NCI-H2171 treated with DMSO at 0.1 percent for 48 hours (cell line): Measurements from ENCODE around the gene TNFSF15.

ENCODE experiments used
- DNase-seq: peaks from one replicate; lab custom pipeline; 2025; lab: John Stamatoyannopoulos, UW

Gene TNFSF15

DNA sequence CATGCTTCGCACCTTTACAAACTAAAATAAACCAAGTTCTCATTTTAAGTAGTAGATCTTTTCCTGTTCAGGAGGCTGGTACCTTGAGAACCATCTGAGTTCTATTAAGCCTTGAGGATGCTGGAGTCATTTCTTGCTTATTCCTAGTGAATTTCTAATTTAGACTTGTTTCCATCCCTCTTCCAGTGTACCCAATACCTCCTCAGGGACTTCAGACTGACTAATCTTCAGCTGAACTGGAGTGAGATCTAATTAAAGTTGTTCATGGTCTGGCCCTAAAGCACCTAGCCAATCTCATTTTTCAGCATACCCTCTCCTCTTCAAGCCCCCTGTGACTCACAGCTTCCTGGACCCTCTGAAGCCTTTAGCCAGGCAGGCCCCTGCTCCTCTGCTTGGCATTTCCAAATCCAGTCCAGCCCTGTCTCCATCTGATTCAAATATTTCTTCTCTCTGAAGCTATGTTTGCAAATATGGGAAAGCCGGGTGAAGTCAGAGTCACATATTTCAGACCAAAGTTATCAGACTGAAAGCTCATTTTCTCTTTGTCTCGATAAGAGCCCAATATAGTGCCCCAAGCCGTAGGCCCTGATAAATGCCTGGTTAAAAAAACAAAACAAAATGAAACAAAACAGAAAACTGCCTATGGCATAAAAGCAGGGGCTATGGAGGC is 19.4 kb upstream of the TNFSF15 start:
- no peak for DNase-seq

DNA sequence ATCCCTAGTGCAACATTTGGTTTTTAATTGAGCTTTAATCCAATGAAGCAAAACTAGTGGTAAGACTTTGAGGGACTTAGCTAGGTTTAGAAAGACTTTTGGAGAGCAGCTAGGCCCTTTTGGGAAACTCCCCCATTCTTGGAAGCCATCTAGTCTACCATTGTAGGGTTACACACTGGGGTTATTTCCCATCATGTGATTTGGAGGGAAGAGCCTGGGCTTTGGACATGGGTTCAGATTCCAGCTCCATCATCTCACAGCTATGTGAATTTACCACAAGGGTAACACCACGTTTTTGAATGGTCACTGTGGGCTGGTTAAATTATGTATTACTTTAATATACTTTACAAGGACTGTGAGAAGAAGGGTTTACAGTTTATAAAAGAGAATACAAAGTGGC is 18.3 kb upstream of the TNFSF15 start:
- no peak for DNase-seq

DNA sequence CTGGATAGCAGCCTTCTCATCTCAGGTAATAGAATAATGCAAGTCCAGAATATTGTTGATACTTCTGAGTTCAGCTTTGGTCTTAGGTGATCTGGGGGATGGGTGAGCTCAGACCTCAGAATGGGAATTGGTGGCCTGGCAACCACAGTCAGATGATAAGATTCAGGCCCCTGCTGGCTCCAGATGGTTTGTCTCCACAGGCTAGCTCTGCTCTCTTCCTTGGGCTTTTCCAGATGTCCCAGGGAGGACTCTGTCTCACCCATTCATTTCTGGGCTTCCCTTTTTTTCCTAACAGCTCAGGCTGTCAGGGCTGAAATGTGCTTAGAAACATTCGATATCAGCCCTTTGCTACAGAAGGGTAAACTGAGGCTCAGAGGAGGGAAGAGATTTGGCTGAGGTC is 17.6 kb upstream of the TNFSF15 start:
- no peak for DNase-seq

DNA sequence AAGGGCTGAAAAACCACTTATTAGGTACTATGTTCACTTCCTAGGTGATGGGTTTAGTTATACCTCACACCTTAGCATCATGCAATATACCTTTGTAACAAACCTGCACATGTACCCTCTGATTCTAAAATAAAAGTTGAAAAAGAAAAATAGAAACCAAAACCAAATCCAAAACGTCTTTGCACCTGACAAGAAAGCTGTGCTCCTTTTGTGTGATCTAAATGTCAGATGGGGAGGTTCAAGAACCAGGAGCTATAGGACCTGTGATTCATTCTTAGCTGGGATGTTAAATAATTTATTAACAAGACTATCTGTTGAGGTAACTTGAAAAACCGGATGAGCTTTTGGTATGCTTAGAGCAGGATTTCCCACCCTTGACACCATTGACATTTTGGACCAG is 16.9 kb upstream of the TNFSF15 start:
- no peak for DNase-seq

DNA sequence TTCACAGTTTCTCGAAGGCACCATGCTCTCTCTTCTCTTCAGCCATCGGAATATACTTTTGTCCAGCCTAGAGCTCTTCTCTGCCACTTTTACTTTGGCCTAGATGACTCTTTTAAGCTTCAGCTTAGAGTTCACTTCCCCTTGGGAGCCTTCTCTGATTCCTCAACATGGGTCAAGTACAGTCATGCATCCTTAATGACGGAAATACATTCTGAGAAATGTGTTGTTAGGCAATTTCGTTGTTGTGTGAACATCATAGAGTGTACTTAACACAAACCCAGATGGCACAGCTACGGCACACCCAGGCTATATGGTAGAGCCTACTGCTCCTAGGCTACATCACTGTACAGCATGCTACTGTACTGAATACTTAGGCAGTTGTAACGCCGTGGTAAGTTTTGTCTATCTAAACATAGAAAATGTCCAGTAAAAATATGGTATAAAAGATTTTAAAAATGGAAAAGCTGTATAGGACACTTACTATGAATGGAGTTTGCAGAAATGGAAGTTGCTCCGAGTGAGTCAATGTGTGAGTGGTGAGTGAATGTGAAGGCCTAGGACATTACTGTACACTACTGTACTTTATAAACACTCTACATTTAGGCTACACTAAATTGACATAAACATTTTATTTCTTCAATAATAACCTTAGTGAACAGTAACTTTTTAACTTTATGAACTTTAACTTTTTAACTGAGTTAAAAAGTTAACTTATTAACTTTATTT is 15.1 kb upstream of the TNFSF15 start:
- no peak for DNase-seq

DNA sequence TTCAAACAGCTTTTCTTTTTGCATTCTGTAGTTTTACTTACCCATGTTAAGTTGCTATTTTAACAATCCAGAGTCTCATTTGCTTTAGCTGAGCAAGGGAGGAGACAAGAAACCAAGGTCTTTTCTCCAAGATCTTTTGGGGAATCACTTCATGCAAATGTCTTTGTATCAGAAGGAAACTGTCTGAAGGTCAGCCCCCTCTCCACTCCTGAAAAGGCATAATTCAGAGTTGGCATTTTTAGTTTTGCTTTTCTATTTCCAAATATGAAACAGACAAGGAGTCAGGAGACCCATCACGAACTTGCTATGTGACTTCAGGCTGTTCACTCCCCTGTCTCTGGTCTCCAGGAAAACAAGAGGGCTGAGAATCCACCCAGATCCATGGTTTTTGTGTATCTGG is 12.3 kb upstream of the TNFSF15 start:
- no peak for DNase-seq

DNA sequence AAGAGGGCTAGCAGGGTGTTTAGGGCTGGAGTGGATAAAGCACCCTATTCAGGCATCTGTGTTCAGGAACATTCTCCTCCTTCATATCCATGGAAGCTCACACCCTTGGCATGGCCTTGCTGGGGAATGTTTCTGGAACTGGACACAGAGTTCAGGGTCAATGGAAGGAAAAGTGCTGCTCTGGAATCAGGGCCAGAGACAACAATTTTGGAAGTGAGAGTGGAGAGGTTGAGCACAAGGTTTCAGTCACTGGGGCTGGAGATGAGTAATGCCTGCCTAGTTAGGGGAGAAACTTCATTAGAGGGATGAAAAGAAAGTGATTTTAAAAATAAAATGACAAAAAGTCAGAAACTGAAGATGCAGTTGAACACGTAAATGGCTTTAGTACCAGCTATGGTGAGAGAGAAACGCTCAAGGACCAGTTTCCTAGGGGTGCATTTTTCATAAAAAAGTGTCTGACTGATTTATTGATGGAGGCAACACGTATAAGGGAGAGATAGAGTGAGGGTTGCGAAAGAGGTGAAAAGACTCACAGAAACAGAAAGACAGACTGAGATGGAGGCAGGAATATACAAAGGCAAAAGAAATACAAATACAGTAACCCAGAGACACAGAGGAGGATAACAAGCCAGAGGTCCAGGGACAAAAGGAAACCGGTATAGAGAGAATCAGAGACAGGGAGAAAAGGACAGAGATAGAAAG is 8.0 kb upstream of the TNFSF15 start:
- DNase-seq, result no peak

DNA sequence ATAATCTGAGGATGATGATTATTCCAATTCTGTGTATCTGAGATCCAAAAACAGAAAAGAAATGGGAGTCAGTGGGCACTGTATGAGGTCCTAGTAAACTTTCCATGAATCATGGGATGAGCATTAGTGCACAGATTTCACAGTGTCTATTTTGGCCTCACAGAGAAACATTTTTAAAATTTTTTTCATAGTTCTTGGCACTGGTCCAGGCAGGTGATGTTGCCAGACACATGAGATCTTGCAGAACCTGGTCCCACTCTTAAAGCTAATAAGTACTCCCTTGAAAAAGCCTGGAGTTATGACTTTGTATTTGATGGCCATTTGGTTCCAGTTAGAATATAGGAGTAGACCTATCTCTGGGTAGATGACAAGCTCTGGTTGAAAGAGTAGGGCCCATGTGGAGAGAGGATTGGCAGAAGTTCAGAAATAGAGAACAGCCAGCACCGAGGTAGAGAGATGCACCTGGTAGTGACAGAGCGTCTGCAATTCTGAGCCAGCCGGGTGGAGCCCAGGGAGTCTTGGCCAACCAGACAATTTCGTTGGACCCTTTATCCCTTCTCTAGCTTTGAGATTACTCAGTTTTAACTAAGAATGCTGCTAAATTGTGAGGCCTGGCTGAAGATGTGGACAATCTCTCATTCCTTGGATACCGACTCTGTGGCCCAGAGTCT is 6.3 kb upstream of the TNFSF15 start:
- DNase-seq, result peak; percentile 63

DNA sequence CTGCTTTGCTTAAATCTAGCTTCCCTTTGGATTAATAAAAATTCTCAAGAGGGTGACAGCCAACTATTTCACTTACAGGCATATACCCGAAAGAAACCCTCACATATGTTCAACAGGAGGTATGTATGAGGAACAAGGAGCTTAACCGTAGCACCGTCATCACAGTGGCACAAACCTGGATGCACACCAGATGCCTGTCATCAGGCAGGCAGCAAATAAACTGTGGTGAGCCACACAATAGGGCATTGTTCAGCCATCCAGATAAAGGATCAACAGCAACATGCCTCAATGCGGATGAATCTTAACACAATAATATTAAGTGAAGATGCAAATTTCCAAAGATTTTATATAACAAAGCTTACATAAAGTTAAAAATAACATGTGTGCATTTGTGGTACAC is 5.5 kb upstream of the TNFSF15 start:
- peak; percentile 67 for DNase-seq

DNA sequence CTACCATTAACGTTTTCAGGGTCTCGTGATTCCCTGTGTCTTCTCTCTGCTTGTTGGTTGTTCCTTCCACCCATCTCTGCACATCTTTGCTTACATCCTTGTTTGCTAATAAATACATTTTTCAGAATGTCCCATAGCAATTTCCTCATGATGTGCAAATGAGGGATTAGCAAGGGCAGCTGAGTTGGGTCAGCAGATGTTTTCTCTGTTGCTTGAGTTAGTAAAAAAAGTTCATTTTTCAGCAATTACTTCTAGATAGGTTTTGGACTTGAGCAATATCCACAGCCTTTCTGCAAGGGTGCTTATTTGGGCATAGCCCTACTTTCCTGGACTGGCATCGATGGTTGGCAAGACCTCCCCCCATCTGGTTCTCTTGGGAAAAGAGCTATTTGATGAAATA is 4.8 kb upstream of the TNFSF15 start:
- DNase-seq, result no peak

DNA sequence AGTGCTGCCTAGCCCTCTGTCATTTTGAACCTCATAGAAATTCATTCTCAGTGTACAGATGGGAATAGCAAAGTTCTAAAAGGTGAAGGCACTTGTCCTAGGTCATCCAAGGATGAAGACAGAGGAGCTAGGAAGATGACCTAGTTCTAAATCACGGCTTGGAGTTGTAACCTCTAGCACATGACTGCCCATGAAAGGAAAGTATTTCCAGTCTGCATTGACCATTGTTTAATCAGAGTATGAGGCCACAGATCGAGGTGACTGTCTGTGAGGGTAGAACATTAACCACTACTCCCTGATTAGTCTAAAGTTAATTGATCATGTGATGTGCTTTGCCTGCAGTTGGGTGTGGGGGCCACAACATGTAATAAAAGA is 674 bp upstream of the TNFSF15 start:
- DNase-seq, result no peak

DNA sequence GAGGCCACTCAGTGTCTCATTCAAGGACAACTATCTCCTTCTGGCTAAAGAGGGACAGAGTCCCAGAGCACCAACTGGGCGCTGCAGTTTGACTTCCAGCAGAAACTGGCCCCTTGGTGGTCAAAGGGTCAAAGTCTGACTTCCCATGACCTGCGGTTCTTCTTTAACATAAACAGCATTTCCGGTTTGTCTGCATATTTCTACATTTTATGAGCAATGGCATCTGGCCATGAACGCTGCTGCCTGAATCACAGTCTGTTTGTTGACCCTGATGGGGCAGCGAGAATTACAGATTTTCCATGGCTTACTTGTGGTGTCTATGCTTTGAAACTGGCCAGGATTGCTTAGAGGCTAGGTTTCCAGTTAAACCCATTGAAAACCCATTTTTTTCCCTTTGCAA is 1.3 kb downstream of the TNFSF15 start:
- no peak for DNase-seq

DNA sequence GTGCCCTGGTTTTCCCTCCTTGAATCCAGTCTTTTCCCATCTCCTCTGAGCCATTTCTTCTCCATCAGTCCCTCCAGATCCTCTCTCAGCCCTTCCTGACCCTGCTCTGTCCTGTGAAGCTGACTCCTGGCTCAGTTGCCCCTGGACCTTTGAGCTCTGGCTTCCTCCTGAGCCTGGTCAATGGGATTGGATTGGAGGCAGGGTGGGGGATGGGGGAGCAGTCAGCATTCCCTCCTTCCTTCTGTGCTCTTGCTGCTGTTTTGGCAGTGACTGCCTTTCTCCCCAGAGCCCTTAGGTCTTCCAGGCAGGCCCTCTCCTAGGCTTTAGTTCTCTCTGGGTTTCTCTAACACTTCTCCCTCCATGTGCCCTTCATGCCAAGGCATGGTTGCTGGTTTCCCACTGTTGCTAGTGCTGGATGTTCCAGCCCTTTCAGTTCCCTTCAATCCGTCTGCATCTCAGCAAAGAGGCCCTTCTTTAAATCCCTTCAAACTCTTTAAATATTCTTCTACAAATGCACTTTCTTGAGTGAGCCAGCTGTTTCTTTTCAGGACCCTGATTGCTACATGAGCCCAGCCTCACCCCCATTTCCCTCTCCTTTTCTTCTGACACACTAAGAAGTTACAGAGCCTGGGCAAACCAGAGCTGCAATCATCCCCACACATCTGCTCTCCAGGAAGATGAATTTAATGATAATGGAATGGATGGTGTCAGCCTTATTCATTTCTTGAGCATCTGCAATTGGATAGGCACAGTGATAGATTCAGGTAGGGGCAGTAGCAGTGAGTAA is 2.2 kb downstream of the TNFSF15 start:
- DNase-seq, result no peak

DNA sequence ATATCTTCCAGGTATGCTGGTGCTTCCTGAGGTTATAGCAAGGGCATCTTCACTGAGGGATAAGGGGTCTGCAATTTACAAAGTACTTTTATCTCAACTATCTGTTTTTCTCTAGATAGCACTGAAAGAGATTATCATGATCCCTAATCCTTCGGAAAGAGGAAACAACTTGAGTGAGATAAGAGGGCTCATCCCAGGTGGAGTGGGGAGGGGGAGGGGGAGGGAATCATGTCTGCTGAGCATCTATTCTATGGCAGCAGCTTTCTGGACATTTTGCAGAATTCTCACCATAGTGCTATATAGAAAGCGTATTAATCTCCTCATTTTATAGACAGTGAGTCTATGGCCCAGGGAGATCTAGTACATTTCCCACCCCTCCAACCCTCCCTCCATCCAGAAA is 5.9 kb downstream of the TNFSF15 start:
- no peak for DNase-seq

DNA sequence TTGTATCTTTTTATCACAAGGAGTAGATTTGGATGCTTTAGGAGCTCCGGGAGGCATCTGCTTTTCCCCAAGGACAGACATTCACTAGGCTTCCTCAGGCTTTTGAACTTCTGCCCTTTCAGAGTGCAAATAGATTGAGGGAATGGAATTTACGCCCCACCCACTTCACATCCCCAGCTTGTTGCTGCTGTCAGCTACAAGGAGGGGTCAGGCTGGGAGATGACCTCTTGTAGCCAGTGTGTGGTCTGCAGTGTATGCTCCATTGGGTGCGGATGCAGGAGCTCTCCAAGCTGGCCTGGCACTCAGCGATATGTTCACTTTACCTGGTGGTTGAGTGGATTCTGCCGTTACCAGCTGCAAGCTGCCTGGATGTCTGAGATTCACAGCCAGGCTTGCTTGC is 6.4 kb downstream of the TNFSF15 start:
- DNase-seq, result no peak

DNA sequence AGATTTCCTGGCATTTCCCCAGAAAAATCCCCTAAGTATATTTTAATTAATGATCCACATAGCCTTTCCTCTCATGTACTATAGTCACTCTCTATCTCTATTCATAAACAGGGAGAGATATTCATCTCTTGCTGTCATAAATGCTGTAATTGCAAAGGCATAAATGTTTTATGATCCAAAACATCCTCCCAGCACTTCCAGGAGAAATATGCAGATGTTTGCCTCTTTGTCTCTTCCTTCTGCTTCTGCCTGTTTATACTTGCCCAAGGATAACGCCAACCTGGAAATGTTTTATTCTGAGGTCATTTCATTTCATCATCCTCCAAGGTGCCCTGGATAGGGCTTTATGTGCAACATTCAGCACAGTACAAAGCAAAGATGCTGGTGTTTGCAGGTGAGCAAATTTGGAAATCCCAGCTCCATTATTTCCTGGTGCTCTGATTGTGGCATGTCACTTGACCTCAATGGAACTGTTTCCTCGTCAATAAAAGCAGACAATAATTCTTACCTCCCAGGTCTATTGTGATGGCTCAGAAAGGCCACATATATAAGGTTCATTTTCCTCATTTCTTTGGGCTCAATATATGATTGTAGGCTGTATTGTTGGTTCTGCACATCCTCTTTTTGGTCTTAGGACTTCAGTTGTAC is 6.9 kb downstream of the TNFSF15 start:
- peak; percentile 25 for DNase-seq

DNA sequence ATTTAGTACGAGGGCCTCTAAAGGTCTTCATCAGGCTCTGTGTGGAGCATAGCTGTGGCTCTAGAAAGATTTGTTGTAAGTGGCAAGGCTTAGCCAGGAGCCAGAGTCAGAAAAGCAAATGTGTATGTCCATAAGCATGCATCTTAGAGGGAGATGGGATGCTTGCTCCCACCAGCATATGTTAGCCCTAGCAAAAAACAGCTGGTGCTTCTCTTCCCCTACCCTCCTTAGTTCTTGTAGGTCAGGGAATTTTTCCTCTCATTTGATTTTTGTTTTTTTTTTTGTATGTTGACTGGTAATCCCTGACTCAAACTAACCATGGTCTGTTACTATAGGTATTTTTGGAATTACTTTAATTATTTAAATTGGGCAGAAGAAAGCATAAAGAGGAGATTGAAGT is 7.7 kb downstream of the TNFSF15 start:
- no peak for DNase-seq

DNA sequence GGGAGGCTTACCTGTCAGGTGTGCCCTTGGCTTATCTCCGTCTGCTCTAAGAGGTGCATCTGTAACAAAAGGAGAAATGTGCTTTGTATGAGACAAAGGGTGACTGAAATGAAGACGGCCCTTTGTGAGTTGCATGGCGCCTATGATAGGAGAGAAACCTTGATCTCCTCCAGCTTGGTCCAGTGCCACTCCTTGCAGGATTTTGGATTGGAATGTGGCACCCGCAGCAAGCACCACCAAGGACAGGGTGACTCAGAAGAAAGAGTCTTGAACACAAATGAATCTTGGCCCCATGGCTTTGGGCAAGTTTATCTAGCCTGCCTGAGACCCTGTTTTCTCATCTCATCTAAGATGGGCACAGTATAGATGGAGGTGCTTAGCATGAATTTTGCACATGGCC is 13.4 kb downstream of the TNFSF15 start:
- no peak for DNase-seq

DNA sequence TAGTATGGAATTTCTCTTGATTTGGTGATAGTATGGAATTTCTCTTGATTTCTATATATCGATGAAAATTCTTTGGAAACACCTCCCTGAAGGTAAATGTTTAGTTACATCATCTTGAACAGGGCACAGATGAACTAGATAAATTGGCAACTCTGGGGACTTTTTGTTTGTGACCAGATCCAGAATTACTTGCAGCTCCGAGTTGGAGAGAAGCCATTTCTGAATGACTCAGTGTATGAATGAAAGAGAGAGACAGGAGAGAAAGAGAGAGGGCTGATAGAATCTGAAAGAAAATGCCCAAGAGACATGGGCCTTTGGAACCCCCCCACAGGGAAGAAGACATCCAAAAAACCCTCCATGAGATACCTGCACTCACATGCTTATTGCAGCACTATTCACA is 14.1 kb downstream of the TNFSF15 start:
- no peak for DNase-seq

DNA sequence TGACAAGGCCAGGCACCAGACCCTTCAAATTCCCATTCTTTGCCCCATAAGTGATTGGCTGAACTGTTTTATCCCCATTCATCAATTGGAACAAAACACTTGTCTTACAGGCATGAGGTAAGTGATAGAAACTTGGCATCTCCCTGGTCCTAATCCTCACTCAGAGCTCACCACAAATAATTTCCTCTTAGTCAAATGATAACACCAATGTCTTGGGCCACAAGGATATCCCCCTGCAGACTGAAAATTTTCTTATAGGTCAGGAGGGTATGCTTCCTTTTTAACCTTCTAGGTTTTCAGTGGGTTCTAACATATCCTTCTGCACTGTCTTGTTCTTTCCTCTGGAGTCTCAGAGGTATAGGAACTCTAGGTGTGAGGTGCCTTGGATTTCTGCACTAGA is 14.5 kb downstream of the TNFSF15 start:
- DNase-seq, result no peak

DNA sequence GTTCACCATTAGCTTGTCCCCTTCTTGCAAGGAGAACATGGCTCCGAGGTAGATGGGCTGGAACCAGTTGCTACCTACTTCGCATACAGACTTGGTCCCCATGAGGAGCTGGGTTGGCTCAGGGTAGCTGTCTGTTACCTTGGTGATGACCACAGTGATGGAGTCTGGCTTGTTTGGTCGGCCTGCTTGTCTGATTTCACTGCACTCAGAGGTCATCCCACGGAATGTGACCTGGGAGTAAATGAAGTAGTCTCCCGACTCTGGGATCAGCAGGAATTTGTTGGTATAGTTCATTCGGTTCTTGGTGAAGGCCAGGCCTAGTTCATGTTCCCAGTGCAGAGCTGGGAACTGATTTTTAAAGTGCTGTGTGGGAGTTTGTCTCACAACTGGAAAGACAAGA is 15.3 kb downstream of the TNFSF15 start:
- DNase-seq, result no peak

DNA sequence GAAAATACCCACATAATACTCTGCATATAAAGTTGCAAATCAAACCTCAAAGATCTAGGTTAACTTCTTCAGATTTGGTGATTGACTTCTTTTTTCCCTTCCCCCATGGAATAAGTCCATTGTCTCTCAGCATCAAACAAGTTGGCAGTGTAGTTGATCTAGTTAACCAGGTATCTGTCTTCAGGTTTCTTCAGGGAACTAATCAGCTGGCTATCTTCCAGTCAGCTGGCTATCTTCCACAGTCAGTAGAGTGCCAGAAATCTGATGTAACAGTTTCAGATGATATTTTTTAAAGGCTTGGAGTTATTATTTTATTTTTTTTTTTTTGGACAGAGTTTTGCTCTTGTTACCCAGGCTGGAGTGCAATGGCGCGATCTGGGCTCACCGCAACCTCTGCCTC is 16.8 kb downstream of the TNFSF15 start:
- DNase-seq, result no peak
